A673 (cell line): Measurements from ENCODE around the gene NLRP10. TPM values are rescaled to one million over a fixed set of nuclear protein-coding genes. Genes with fewer than 3 reads are reported as not detected.

Experiments
- BruUV-seq: library from RNA; stranded (reverse); fragments of 400-500 nt; replicated peaks from 2 replicates; lab custom pipeline; 2021; lab: Mats Ljungman, UMichigan
- CTCF ChIA-PET: fragments of 300-600 bp; sonication (Branson Sonifier 250); formaldehyde crosslinking; loops from one replicate; lab custom pipeline; 2022; ENCODE audit warnings: antibody characterized with exemption; lab: Charles Lee
- POLR2A ChIA-PET: fragments of 300-600 bp; sonication (Branson Sonifier 250); formaldehyde crosslinking; loops from one replicate; lab custom pipeline; 2022; ENCODE audit warnings: antibody characterized with exemption; ENCODE audit not compliant: low non-redundant PET; lab: Charles Lee
- DNase-seq: peaks from one replicate; pipeline ENCODE4 v3.0.0-alpha.2; 2015; ENCODE audit warnings: low spot score
- H3K27ac ChIP-seq: fragments of 200-600 bp; sonication (generic); 2 replicates; pipeline ENCODE4 v1.5.1; 2016; ENCODE audit warnings: mixed run types, low read depth, mild to moderate bottlenecking, mixed read lengths, antibody characterized with exemption, low read length; ENCODE audit not compliant: poor library complexity, severe bottlenecking
- H3K27me3 ChIP-seq: fragments of 200-600 bp; sonication (generic); replicated peaks from 2 replicates; pipeline ENCODE4 v1.6.1; 2017; ENCODE audit warnings: mixed run types, low read depth, mild to moderate bottlenecking, mixed read lengths, antibody characterized with exemption, low read length; ENCODE audit not compliant: insufficient read depth, poor library complexity
- H3K36me3 ChIP-seq: fragments of 200-600 bp; sonication (generic); 2 replicates; pipeline ENCODE4 v1.6.1; 2016; ENCODE audit warnings: mixed run types, mild to moderate bottlenecking, mixed read lengths, antibody characterized with exemption, low read length; ENCODE audit not compliant: insufficient read depth, poor library complexity, severe bottlenecking
- H3K4me1 ChIP-seq: fragments of 200-600 bp; sonication (generic); 2 replicates; pipeline ENCODE4 v1.6.1; 2017; ENCODE audit warnings: mixed run types, mild to moderate bottlenecking, mixed read lengths, antibody characterized with exemption, low read length; ENCODE audit not compliant: insufficient read depth, poor library complexity, severe bottlenecking
- H3K4me3 ChIP-seq: fragments of 200-600 bp; sonication (generic); 2 replicates; pipeline ENCODE4 v1.5.1; 2016; ENCODE audit warnings: low read depth, mixed run types, mild to moderate bottlenecking, mixed read lengths, low read length; ENCODE audit not compliant: poor library complexity, severe bottlenecking
- H3K9me3 ChIP-seq: fragments of 200-600 bp; sonication (generic); 2 replicates; pipeline ENCODE4 v1.6.1; 2016; ENCODE audit warnings: mixed run types, low read depth, mild to moderate bottlenecking, mixed read lengths, antibody characterized with exemption, low read length; ENCODE audit not compliant: poor library complexity, severe bottlenecking
- EZH2 ChIP-seq: fragments of 200-600 bp; sonication (generic); IDR thresholded peaks from 2 replicates; pipeline ENCODE4 v1.6.1; 2017; ENCODE audit warnings: borderline replicate concordance, low read depth, mild to moderate bottlenecking, mixed read lengths, antibody characterized with exemption, low read length; ENCODE audit not compliant: poor library complexity, severe bottlenecking
- intact Hi-C: fragments of 100-400 bp; cut with micrococcal nuclease; formaldehyde crosslinking; loops from one replicate; pipeline ENCODE4 v1.10.0; 2022; ENCODE audit not compliant: unreplicated experiment
- total RNA-seq: library from RNA; stranded (reverse); gene quantifications from 2 replicates; pipeline ENCODE4 v1.2.3, GENCODE V29; 2021
- TF ChIP-seq, protein P1 (sequence below): fragments of 300-800, 200-600 bp; sonication (generic); conservative IDR thresholded peaks from 2 replicates; pipeline ENCODE4 v1.5.1; 2017; ENCODE audit warnings: low read depth, mild to moderate bottlenecking, antibody characterized with exemption, low read length, moderate library complexity, mixed read lengths

NLRP10 gene
- total RNA-seq, 1 experiment from 2014 or later, result not detected

DNA sequence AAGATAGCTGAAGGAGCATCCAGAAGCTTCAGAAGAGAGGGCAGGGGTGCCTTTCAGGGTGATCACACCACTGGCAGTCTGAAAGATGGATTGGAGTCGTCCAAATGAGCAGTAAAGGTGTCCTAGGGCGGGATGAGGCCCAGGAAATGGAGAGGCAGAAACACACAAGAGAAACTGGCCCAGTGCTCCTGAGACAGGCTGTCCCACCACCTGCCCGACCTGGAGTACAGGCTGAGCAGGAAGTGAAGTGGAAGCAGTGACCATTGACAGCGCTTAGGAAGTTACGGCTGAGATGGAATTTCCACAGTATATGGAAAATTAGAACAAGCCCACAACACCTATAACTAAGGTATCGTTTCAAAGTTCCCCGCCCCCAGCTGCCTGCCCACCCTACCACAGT, 37.9 kb upstream of the NLRP10 start:
- no peak for TF ChIP-seq EZH2
- TF ChIP-seq, protein P1, sequence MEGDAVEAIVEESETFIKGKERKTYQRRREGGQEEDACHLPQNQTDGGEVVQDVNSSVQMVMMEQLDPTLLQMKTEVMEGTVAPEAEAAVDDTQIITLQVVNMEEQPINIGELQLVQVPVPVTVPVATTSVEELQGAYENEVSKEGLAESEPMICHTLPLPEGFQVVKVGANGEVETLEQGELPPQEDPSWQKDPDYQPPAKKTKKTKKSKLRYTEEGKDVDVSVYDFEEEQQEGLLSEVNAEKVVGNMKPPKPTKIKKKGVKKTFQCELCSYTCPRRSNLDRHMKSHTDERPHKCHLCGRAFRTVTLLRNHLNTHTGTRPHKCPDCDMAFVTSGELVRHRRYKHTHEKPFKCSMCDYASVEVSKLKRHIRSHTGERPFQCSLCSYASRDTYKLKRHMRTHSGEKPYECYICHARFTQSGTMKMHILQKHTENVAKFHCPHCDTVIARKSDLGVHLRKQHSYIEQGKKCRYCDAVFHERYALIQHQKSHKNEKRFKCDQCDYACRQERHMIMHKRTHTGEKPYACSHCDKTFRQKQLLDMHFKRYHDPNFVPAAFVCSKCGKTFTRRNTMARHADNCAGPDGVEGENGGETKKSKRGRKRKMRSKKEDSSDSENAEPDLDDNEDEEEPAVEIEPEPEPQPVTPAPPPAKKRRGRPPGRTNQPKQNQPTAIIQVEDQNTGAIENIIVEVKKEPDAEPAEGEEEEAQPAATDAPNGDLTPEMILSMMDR, result no peak
- POLR2A ChIA-PET, result no interaction called here
- DNase-seq, result no peak
- Histone ChIP-seq H3K4me1 (no peaks in the 10 kb centered on the region), H3K9me3 (no peaks in the 10 kb centered on the region), H3K36me3 (no peaks in the 10 kb centered on the region), H3K4me3 (no peak overlapping the region), H3K27ac (no peak overlapping the region), H3K27me3 (no peaks in the 10 kb centered on the region)
- no TSS peak for BruUV-seq
- intact Hi-C loops, result no loop called here
- CTCF ChIA-PET, result interaction anchor here (1.0 kb wide), 1 partner anchor 96 kb away, joined by 3 read pairs; no protein-coding TSS in a partner anchor

DNA sequence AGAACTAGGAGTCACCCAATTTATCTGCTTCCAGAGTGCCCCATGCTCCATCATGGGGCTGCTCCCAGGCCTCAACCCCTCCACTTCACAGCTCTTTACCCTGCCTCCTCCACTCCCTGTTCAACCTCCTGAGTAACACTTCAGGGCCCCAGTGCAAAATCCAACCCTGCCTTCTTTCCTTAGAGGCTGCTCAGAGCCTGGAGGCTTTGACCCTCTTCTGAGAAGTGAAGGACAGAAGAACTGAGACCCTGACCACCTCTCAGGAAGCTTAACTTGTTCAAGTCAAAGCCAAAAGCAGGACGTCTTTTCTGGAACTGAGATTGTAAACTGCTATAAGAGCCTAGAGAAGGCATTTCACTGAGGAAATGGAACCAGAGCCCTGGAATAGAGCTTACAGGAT, 37.4 kb upstream of the NLRP10 start:
- Histone ChIP-seq H3K27ac (no peak overlapping the region), H3K36me3 (peaks cover 2% of the 10 kb centered on the region), H3K4me1 (no peaks in the 10 kb centered on the region), H3K27me3 (no peaks in the 10 kb centered on the region), H3K9me3 (no peaks in the 10 kb centered on the region), H3K4me3 (no peak overlapping the region)
- BruUV-seq, result no TSS peak
- ChIA-PET CTCF (interaction anchor here (1.0 kb wide), 1 partner anchor 97 kb away, joined by 3 read pairs; no protein-coding TSS in a partner anchor), POLR2A (no interaction called here)
- intact Hi-C loops, result no loop called here
- TF ChIP-seq, protein P1, result no peak
- no peak for TF ChIP-seq EZH2
- no peak for DNase-seq

DNA sequence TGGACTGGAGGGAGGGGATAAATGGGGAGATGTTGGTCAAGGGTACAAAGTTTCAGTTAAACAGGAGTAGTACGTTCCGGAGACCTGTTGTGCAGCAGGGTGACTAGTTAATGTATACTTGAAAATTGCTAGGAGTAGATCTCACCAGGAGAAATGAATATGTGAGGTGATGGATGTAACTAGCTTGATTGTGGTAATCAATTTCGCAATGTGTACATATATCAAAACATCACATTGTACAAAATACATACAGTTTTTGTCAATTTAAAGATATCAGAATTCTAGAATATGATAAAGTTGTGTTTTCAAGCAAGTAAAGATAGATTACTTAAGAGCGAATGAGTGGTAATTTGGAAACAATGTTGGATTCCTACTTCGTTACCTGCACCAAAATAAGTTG, 35.1 kb upstream of the NLRP10 start:
- BruUV-seq, result no TSS peak
- H3K36me3 ChIP-seq, result peaks cover 25% of the 10 kb centered on the region
- H3K27ac ChIP-seq, result no peak overlapping the region
- H3K27me3 ChIP-seq, result no peaks in the 10 kb centered on the region
- no peak overlapping the region for H3K4me3 ChIP-seq
- no peaks in the 10 kb centered on the region for H3K9me3 ChIP-seq
- no peak for DNase-seq
- intact Hi-C loops, result no loop called here
- ChIA-PET POLR2A (no interaction called here), CTCF (no interaction called here)
- H3K4me1 ChIP-seq, result no peaks in the 10 kb centered on the region
- TF ChIP-seq, protein P1, result no peak
- TF ChIP-seq EZH2, result no peak
